GM12892 (cell line): Measurements from ENCODE around the gene SPINDOC.
"Not testable (repeated sequence)": the region's sequence is repeated elsewhere in the genome, so short reads cannot be mapped to it uniquely, and the experiment has no call there.

Experiments
- DNase-seq: peaks from one replicate; pipeline ENCODE4 v3.0.0; 2011; ENCODE audit not compliant: insufficient read length
- FAIRE-seq: peaks from 2 replicates; lab custom pipeline; 2011; peaks lifted over from hg19 to GRCh38; lab: Jason Lieb, UNC
- POLR2A ChIP-seq: IDR thresholded peaks from 2 replicates; pipeline ENCODE4 v1.6.1; 2011; ENCODE audit warnings: low read depth, low read length, control low read depth
- POLR2AphosphoS5 ChIP-seq: IDR thresholded peaks from 2 replicates; pipeline ENCODE4 v1.6.1; 2011; ENCODE audit warnings: low read depth, low read length, control low read depth
- TAF1 ChIP-seq: IDR thresholded peaks from 2 replicates; pipeline ENCODE4 v1.6.1; 2011; ENCODE audit warnings: low read depth, mild to moderate bottlenecking, control low read depth, low read length, borderline replicate concordance

The SPINDOC gene

DNA sequence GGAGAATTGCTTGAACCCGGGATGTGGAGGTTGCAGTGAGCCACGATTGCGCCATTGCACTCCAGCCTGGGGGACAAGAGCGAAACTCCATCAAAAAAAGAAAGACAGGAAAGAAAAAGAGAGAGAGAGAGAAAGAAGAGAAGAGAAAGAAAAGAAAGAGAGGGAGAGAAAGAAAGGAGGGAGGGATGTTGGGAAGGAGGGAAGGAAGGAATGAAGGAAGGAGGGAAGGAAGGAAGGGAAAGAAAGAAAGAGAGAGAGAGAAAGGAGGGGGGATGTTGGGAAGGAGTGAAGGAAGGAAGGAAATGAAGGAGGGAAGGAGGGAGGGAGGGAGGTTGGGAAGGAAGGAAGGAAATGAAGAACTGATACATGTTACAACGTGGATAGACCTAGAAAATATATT lies 12.3 kb upstream of the SPINDOC start:
- no peak for DNase-seq
- TF ChIP-seq POLR2A (no peak), TAF1 (no peak), POLR2AphosphoS5 (no peak)
- no peak for FAIRE-seq

- FAIRE-seq (no peak), DNase-seq (no peak)
- TF ChIP-seq POLR2AphosphoS5: no peak
- no peak for TF ChIP-seq POLR2A
- no peak for TF ChIP-seq TAF1
These were observed 10.4 kb upstream of the SPINDOC start for GRCh38 chr11:63802637-63803414.

DNA sequence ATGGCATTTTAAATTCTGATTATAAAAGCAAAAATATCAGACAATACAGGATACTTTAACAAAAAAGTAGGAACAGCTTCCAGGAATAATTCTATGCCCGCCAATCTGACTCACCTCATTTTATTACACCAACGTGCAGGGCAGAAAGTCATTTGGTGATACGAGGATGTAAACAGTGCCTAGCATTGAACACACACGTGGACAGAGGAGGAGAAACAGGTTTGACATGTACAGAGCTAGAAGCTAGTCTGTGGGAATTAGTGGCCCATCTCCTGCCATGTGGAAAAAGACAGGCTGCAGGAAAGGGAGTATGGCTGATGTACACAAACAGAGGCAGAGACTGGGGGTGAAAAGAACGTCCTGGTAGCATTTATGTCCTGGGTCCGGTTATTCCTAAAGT lies 9.0 kb upstream of the SPINDOC start:
- no peak for TF ChIP-seq TAF1
- TF ChIP-seq POLR2A: no peak
- TF ChIP-seq POLR2AphosphoS5: no peak

DNA sequence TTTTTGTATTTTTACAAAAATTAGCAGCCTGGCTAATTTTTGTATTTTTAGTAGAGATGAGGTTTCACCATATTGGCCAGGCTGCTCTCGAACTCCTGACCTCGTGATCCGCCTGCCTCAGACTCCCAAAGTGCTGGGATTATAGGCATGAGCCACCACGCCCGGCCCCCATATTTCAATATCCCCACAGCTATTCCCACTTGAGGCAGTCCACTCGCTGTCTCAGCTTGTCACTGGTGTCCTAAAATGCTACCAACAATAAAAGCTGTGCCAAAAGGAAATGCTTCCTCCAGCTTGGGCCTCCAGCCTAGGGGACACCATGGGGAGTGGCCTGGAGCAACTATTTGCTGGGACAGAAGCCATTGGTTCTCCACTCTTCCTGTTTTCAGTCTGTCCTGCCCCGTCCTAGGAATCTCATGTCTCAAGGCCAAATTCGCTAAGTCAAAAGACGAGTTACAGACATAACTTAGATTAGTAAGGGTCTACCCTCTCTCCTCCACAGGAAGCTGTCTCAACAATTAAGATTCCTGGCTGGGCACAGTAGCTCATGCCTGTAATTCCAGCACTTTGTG lies 7.3 kb upstream of the SPINDOC start:
- DNase-seq (no peak), FAIRE-seq (no peak)
- TF ChIP-seq POLR2A (no peak), TAF1 (no peak), POLR2AphosphoS5 (no peak)

More for the DNA sequence above, 9.0 kb upstream of the SPINDOC start:
- FAIRE-seq (no peak), DNase-seq (no peak)

DNA sequence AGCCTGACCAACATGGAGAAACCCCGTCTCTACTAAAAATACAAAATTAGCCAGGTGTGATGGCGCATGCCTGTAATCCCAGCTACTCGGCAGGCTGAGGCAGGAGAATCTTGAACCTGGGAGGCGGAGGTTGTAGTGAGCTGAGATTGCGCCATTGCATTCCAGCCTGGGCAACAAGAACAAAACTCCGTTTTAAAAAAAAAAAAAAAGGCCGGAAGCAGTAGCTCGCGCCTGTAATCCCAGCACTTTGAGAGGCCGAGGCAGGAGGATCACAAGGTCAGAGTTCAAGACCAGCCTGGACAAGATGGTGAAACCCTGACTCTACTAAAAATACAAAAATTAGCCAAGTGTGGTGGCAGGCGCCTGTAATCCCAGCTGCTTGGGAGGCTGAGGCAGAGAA lies 2.9 kb upstream of the SPINDOC start:
- not testable (repeated sequence) for FAIRE-seq, DNase-seq

- DNase-seq (no peak), FAIRE-seq (no peak)
- no peak for TF ChIP-seq POLR2A
- no peak for TF ChIP-seq POLR2AphosphoS5
- no peak for TF ChIP-seq TAF1
These were observed 1.7 kb upstream of the SPINDOC start for GRCh38 chr11:63811522-63811921.

DNA sequence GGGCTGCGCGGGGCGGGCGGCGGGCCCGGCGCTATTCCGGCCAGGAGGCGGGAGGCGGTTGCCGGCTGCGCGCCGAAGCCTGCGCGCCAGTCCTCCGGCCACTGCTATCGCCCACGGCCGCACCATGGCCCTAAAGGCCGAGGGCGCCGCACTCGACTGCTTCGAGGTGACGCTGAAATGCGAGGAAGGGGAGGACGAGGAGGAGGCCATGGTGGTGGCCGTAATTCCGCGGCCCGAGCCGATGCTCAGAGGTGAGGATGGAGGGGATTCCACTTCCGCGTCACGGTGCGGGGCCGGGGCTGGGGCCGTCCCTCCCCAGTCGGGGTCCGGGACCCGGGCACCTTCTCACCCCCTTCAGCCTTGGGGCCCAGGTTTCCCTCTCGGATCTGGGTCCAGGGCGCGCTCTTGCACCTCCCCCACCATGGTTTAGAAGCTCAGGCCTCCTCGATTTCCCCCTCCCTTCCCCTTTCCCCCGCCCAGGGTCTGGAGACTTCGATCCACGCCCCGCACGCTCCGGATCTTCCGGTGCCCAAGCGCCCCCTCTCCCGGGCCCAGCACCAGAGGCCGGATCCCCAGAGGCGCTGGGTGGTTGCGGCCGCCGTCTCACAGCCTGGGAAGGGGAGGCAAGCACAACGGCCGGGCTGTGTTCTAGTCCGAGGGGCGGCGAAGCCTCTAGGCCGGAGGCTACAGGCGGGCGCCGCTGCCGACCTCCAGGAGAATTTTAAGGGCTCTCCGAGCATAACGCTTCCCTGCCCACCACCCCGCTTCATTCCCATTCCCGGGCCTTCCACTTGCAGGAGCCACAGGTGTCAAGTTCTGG lies 517 bp downstream of the SPINDOC start:
- DNase-seq (peak; percentile 58), FAIRE-seq (no peak)
- TF ChIP-seq TAF1 (no peak), POLR2A (0 out of 2 replicates have a peak, but pooled peaks have one; percentile 27), POLR2AphosphoS5 (0 out of 2 replicates have a peak, but pooled peaks have one; percentile 12)

DNA sequence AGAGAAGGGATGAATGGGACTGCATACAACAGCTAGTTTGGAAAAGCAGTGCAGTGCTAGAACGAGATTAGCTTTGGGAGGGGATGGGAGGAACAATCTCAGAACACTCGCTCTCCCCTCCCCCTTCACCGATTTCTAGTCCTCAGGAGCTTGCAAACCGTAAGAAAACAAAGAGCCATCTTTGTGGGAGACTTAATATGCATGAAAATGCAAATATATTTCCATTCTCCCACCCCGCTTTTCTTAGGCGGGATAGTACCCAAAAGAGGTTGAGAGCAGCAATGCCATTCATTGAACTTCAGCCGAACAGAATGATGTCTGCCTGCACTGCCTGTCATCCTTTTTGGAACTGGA lies 1.1 kb downstream of the SPINDOC start:
- DNase-seq (no peak), FAIRE-seq (no peak)
- TF ChIP-seq POLR2AphosphoS5: peak; percentile 10; the same call in 1 of the 2 replicates
- no peak for TF ChIP-seq TAF1

GRCh38 chr11:63816166-63816565 lies 2.9 kb downstream of the SPINDOC start:
- FAIRE-seq: no peak

DNA sequence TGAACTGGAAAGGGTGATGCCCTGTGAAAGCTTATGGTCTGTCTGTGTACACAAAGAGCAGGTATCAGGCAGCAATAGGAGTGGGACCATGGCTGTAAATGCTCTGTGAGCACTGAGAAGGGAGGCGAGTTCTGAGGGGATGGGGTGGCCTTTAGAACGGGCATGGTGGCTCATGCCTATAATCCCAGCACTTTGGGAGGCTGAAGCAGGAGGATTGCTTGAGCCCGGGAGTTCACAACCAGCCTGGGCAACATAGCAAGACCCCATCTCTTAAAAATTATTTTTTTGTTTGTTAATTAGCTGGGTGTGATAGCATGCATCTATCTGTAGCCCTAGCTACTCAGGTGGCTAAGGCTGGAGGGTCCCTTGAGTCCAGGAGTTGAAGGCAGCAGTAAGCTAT lies 3.5 kb downstream of the SPINDOC start:
- TF ChIP-seq POLR2A: no peak
- no peak for TF ChIP-seq POLR2AphosphoS5
- TF ChIP-seq TAF1: no peak
- FAIRE-seq: no peak
- DNase-seq: no peak

More at GRCh38 chr11:63816166-63816565, 2.9 kb downstream of the SPINDOC start:
- TF ChIP-seq TAF1 (no peak), POLR2AphosphoS5 (no peak), POLR2A (no peak)
- DNase-seq: no peak

- FAIRE-seq: no peak
- no peak for DNase-seq
- TF ChIP-seq TAF1 (no peak), POLR2AphosphoS5 (no peak), POLR2A (no peak)
These were observed 4.7 kb downstream of the SPINDOC start for GRCh38 chr11:63817758-63818498.
